Suprapubic skin (tissue), 4 donors: ENCODE results near the gene SECTM1. TPM values are rescaled to one million over a fixed set of nuclear protein-coding genes. Genes with fewer than 3 reads are reported as not detected.
"Not testable (repeated sequence)": the region's sequence is repeated elsewhere in the genome, so short reads cannot be mapped to it uniquely, and the experiment has no call there.

Source experiments
- DNase-seq, 2 donors: peaks; one replicate each; pipeline ENCODE4 v3.0.0-alpha.2; 2019; ENCODE audit warnings: low spot score in 2 of 2
- H3K27ac ChIP-seq: fragments of 200-600 bp; sonication (generic); one replicate; pipeline ENCODE4 v1.5.1; 2019
- H3K27me3 ChIP-seq: fragments of 200-600 bp; sonication (generic); one replicate; pipeline ENCODE4 v1.5.1; 2019
- H3K36me3 ChIP-seq: fragments of 200-600 bp; sonication (generic); one replicate; pipeline ENCODE4 v1.5.1; 2019
- H3K4me1 ChIP-seq: fragments of 200-600 bp; sonication (generic); one replicate; pipeline ENCODE4 v1.5.1; 2019
- H3K4me3 ChIP-seq: fragments of 200-600 bp; sonication (generic); one replicate; pipeline ENCODE4 v1.5.1; 2019; ENCODE audit warnings: mild to moderate bottlenecking
- H3K9me3 ChIP-seq: fragments of 200-600 bp; sonication (generic); one replicate; pipeline ENCODE4 v1.5.1; 2019
- CTCF ChIP-seq, 2 donors: fragments of 200-600 bp in 1 of 2; fragments of 450-650 bp in 1 of 2; sonication (generic) in 1 of 2; IDR thresholded peaks; one replicate each; pipeline ENCODE4 v1.5.1; 2016 to 2019; ENCODE audit warnings: antibody characterized with exemption in 2 of 2, mild to moderate bottlenecking in 1 of 2, moderate library complexity in 1 of 2
- EP300 ChIP-seq: sonication (generic); formaldehyde crosslinking; IDR thresholded peaks from one replicate; pipeline ENCODE4 v1.6.1; 2017; ENCODE audit warnings: antibody characterized with exemption
- POLR2A ChIP-seq, 2 donors: fragments of 450-650 bp; IDR thresholded peaks; one replicate each; pipeline ENCODE4 v1.6.1; 2017; ENCODE audit warnings: antibody characterized with exemption in 2 of 2, mild to moderate bottlenecking in 2 of 2, moderate library complexity in 2 of 2
- POLR2AphosphoS5 ChIP-seq, 3 donors: sonication (generic); formaldehyde crosslinking; IDR thresholded peaks; one replicate each; pipeline ENCODE4 v1.6.1; 2017; ENCODE audit warnings: antibody characterized with exemption in 3 of 3
- WGBS: methylation state at CpG from one replicate; pipeline ENCODE4 v1.1.5; 2018; 5-methylcytosine and 5-hydroxymethylcytosine counted together
- total RNA-seq, 4 donors: library from RNA; depleted of rRNA; stranded (reverse); fragments of >200 nt; gene quantifications; one replicate each; pipeline ENCODE4 v1.1.0, GENCODE V29; 2016

Gene SECTM1
- total RNA-seq, 4 donors from 2014 or later, result 9.5 to 37.8 (median 16.6) TPM

- Histone ChIP-seq H3K27me3 (peaks cover 23% of the 10 kb centered on the region), H3K4me3 (no peak overlapping the region), H3K36me3 (no peaks in the 10 kb centered on the region), H3K9me3 (no peaks in the 10 kb centered on the region), H3K27ac (no peak overlapping the region), H3K4me1 (peaks cover 6% of the 10 kb centered on the region)
- 82% methylated on average over 6 of the region's 6 CpGs for WGBS
- TF ChIP-seq POLR2AphosphoS5 (IDR thresholded peaks at IDR 0.05), result no peak
- no peak for TF ChIP-seq CTCF (IDR thresholded peaks at IDR 0.05)
- no peak for TF ChIP-seq EP300
- TF ChIP-seq POLR2A (IDR thresholded peaks at IDR 0.05), result no peak
- DNase-seq, result no peak
Observed at GRCh38 chr17:82365606-82366295, 32.2 kb upstream of the SECTM1 start.

DNA sequence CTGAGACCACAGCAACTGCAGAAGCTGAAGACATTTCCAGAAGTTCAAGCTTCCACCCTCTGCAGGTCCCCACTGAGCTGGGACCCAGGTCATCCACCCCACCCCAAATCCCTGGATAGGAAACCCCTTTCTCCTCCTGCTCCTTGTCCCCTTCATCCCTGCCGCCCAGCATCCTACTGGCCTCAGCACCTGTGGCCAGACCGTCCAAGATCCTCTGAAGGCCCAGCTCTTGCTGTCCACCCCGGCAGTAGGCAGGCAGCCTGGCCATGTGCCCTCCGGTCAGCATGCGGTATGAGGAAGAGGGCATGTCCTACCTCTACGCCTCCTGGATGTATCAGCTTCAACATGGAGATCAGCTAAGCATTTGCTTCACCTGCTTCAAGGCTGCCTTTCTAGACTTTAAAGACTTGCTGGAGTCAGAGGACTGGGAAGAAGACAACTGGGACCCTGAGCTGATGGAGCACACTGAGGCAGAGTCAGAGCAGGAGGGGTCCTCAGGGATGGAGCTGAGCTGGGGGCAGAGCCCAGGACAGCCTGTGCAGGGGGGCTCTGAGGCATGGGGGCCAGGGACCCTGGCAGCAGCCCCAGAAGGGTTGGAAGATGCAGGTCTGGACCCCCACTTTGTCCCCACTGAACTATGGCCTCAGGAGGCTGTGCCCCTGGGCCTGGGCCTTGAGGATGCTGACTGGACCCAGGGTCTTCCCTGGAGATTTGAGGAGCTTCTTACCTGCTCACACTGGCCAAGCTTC lies 28.5 kb upstream of the SECTM1 start:
- Histone ChIP-seq H3K36me3 (no peaks in the 10 kb centered on the region), H3K4me3 (no peak overlapping the region), H3K9me3 (no peaks in the 10 kb centered on the region), H3K27ac (no peak overlapping the region), H3K4me1 (no peaks in the 10 kb centered on the region), H3K27me3 (peaks cover 26% of the 10 kb centered on the region)
- 100% methylated on average over 6 of the region's 6 CpGs for WGBS
- DNase-seq, result no peak
- TF ChIP-seq EP300 (no peak), CTCF (IDR thresholded peaks at IDR 0.05) (no peak), POLR2AphosphoS5 (IDR thresholded peaks at IDR 0.05) (no peak), POLR2A (IDR thresholded peaks at IDR 0.05) (no peak)

DNA sequence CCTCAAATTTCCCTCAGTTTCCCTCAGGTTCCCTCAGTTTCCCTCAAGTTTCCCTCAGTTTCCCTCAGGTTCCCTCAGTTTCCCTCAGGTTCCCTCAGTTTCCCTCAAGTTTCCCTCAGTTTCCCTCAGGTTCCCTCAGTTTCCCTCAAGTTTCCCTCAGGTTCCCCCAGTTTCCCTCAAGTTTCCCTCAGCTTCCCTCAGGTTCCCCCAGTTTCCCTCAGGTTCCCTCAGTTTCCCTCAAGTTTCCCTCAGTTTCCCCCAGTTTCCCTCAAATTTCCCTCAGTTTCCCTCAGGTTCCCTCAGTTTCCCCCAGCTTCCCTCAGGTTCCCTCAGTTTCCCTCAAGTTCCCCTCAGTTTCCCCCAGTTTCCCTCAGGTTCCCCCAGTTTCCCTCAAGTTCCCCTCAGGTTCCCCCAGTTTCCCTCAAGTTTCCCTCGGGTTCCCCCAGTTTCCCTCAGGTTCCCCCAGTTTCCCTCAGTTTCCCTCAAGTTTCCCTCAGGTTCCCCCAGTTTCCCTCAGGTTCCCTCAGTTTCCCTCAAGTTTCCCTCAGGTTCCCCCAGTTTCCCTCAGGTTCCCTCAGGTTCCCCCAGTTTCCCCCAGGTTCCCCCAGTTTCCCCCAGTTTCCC lies 26.0 kb upstream of the SECTM1 start:
- not testable (repeated sequence) for H3K4me3 ChIP-seq, H3K4me1 ChIP-seq, H3K27ac ChIP-seq, H3K9me3 ChIP-seq, DNase-seq, H3K36me3 ChIP-seq
- H3K27me3 ChIP-seq, result peaks cover 33% of the 10 kb centered on the region
- 81% methylated on average over 1 of the region's 1 CpG for WGBS

GRCh38 chr17:82358465-82359350 lies 25.1 kb upstream of the SECTM1 start, which contains the start of gene TEX19:
TSS of gene TEX19 (plus strand) at chr17:82359247. CDS start at chr17:82362151, 2,904 bp downstream.
- Histone ChIP-seq H3K4me1 (no peaks in the 10 kb centered on the region), H3K27me3 (peaks cover 34% of the 10 kb centered on the region), H3K27ac (no peak within 1 kb of the TSS), H3K36me3 (no peaks in the 10 kb centered on the region), H3K4me3 (no peak within 1 kb of the TSS), H3K9me3 (no peaks in the 10 kb centered on the region)
- whole genome bisulfite sequencing, result 63% methylated on average over 21 of the region's 21 CpGs
- no peak for TF ChIP-seq CTCF (IDR thresholded peaks at IDR 0.05)
- TF ChIP-seq POLR2AphosphoS5 (IDR thresholded peaks at IDR 0.05), result no peak
- TF ChIP-seq EP300, result no peak
- no peak for TF ChIP-seq POLR2A (IDR thresholded peaks at IDR 0.05)
- DNase-seq, result no peak

DNA sequence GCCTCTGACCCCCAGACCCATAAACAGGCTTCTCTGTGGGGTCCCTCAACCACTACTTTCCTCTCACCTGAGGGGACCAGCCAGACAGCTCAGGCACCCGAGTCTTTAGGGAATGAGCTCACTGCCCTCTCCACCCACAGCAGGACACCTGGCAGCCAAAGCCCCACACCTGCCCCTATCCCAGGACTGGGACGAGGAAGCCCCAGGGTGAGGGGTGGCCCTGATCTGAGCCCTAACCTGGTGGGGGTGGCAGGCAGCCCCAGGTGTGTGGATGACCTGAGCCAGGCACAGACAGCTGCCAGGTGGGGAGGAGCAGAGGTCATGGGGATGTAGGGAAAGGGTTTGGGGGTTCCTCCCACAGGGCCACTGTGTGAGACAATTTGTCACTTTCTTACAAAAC lies 23.8 kb upstream of the SECTM1 start:
- Histone ChIP-seq H3K27ac (no peak overlapping the region), H3K27me3 (peaks cover 39% of the 10 kb centered on the region), H3K4me3 (no peak overlapping the region), H3K9me3 (no peaks in the 10 kb centered on the region), H3K36me3 (no peaks in the 10 kb centered on the region), H3K4me1 (peaks cover under 1% of the 10 kb centered on the region)
- no peak for TF ChIP-seq POLR2AphosphoS5 (IDR thresholded peaks at IDR 0.05)
- no peak for TF ChIP-seq POLR2A (IDR thresholded peaks at IDR 0.05)
- TF ChIP-seq CTCF (IDR thresholded peaks at IDR 0.05), result no peak
- no peak for TF ChIP-seq EP300
- DNase-seq, result no peak
- WGBS, result 65% methylated on average over 2 of the region's 2 CpGs
